Daoy (cell line): ENCODE data around the gene MLF1. TPM values are rescaled to one million over a fixed set of nuclear protein-coding genes. Genes with fewer than 3 reads are reported as not detected.

Experiments used
- DNase-seq: peaks from one replicate; pipeline ENCODE4 v3.0.0-alpha.2; 2015; ENCODE audit warnings: low read depth
- total RNA-seq: library from RNA; depleted of rRNA; stranded (reverse); fragments of >200 nt; shearing (Covaris generic); gene quantifications from 2 replicates; pipeline ENCODE4 v1.2.3, GENCODE V29; 2014; rRNA removed

Gene MLF1
- total RNA-seq, 1 experiment from 2014 or later = 34.9 TPM

- no peak for DNase-seq
Measured at GRCh38 chr3:158574646-158575045, 3.7 kb downstream of the MLF1 start.

- no peak for DNase-seq
Measured at GRCh38 chr3:158590223-158590622, 19.2 kb downstream of the MLF1 start.

GRCh38 chr3:158600787-158601186 lies 29.8 kb downstream of the MLF1 start:
- no peak for DNase-seq

GRCh38 chr3:158602227-158602626 lies 31.2 kb downstream of the MLF1 start:
- DNase-seq = no peak

GRCh38 chr3:158617982-158618875 lies 47.2 kb downstream of the MLF1 start:
- DNase-seq = no peak

- no peak for DNase-seq
Measured at GRCh38 chr3:158625881-158626280, 54.9 kb downstream of the MLF1 start.

GRCh38 chr3:158631981-158632380 lies 61.0 kb downstream of the MLF1 start:
- no peak for DNase-seq

- no peak for DNase-seq
Measured at GRCh38 chr3:158640646-158641045, 69.7 kb downstream of the MLF1 start.

- DNase-seq = no peak
Measured at GRCh38 chr3:158642005-158642404, 71.0 kb downstream of the MLF1 start.

GRCh38 chr3:158642474-158643210 lies 71.6 kb downstream of the MLF1 start:
- no peak for DNase-seq

GRCh38 chr3:158644345-158644908 lies 73.4 kb downstream of the MLF1 start, which contains the start of gene GFM1:
Gene GFM1 (plus strand): TSS chr3:158644527. CDS start chr3:158644635, 108 bp downstream.
- DNase-seq = peak; percentile 98

GRCh38 chr3:158649791-158650190 lies 78.8 kb downstream of the MLF1 start:
- no peak for DNase-seq

GRCh38 chr3:158651192-158651591 lies 80.2 kb downstream of the MLF1 start:
- no peak for DNase-seq

- no peak for DNase-seq
Measured at GRCh38 chr3:158652463-158652862, 81.5 kb downstream of the MLF1 start.

Other genes with a start within 250 kb of the MLF1 start
- gene GFM1, start 73.3 kb downstream of the MLF1 start, total RNA-seq = 58.9 and 71.7 TPM in 2 replicates
- gene LXN, start 101.5 kb downstream of the MLF1 start, total RNA-seq = not detected in 2 replicates
- gene RARRES1, start 161.3 kb downstream of the MLF1 start, total RNA-seq = not detected in 2 replicates
- 73.3 and 90.1 TPM in 2 replicates for gene MFSD1, start 230.9 kb downstream of the MLF1 start, total RNA-seq